Endothelial cell of umbilical vein (primary cell): ENCODE measurements around the gene KDM4C.

Source experiments
- EZH2 ChIP-seq: IDR thresholded peaks from 2 replicates; pipeline ENCODE4 v1.6.1; 2012; ENCODE audit warnings: borderline replicate concordance, low read depth, mild to moderate bottlenecking, moderate library complexity, low read length, inconsistent platforms; ENCODE audit not compliant: severe bottlenecking
- JUN ChIP-seq: IDR thresholded peaks from 2 replicates; pipeline ENCODE4 v1.6.1; 2011; ENCODE audit warnings: borderline replicate concordance, low read depth; ENCODE audit not compliant: insufficient read length, insufficient read depth
- POLR2A ChIP-seq: IDR thresholded peaks from 2 replicates; pipeline ENCODE4 v1.6.1; 2012; ENCODE audit warnings: low read depth, mild to moderate bottlenecking, control low read depth, low read length
- TF ChIP-seq, protein P1 (sequence below), 2 donors: IDR thresholded peaks; 1 replicate in 1 of 2; 2 replicates in 1 of 2; pipeline ENCODE4 v1.5.1; 2011; ENCODE audit warnings: low read length in 2 of 2, mild to moderate bottlenecking in 2 of 2, moderate library complexity in 2 of 2, control low read depth in 1 of 2, inconsistent platforms in 1 of 2, low read depth in 1 of 2; ENCODE audit not compliant: insufficient read depth in 1 of 2; ENCODE audit errors: extremely low read depth in 1 of 2
- TF ChIP-seq, protein P2 (sequence below): IDR thresholded peaks from 2 replicates; pipeline ENCODE4 v1.6.1; 2011; ENCODE audit not compliant: insufficient read depth, insufficient read length

DNA sequence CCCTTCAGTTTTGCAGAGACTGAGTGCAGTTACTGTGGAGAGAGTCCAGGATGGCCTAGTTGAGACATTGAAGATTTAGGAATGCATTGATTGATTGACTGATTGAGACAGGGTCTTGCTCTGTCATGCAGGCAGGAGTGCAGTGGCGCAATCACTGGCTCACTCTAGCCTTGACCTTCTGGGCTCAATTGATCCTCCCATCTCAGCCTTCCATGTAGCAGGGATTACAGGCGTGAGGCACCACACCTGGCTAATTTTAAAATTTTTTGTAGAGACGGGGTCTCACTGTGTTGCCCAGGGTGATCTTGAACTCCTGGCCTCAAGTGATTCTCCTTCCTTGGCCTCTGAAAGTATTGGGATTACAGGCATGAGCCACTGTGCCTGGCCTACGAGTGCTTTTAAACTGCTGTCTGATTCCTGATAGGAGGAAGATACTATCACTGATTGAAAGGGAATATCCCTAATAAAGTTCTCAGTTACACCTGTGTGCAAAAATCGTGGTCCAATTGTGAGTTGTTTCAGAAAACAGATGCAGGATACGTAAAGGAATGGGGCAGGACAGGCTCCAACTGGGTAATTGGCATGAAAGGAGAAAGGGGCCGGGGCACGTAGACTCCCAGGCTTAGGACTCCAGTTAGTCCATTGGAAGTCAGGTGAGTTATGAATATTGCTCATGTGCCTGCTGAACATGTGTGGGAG is 87.5 kb downstream of the KDM4C start:
- TF ChIP-seq POLR2A = no peak
- TF ChIP-seq, protein P1, sequence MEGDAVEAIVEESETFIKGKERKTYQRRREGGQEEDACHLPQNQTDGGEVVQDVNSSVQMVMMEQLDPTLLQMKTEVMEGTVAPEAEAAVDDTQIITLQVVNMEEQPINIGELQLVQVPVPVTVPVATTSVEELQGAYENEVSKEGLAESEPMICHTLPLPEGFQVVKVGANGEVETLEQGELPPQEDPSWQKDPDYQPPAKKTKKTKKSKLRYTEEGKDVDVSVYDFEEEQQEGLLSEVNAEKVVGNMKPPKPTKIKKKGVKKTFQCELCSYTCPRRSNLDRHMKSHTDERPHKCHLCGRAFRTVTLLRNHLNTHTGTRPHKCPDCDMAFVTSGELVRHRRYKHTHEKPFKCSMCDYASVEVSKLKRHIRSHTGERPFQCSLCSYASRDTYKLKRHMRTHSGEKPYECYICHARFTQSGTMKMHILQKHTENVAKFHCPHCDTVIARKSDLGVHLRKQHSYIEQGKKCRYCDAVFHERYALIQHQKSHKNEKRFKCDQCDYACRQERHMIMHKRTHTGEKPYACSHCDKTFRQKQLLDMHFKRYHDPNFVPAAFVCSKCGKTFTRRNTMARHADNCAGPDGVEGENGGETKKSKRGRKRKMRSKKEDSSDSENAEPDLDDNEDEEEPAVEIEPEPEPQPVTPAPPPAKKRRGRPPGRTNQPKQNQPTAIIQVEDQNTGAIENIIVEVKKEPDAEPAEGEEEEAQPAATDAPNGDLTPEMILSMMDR (IDR thresholded peaks at IDR 0.05; ENCODE audit: extremely low read depth in 1 of 2, insufficient read depth in 1 of 2, low read depth in 1 of 2, low read length in 2 of 2) = no peak
- TF ChIP-seq JUN = no peak
- TF ChIP-seq, protein P2, sequence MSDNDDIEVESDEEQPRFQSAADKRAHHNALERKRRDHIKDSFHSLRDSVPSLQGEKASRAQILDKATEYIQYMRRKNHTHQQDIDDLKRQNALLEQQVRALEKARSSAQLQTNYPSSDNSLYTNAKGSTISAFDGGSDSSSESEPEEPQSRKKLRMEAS = no peak
- TF ChIP-seq EZH2 = no peak
